Esophagus muscularis mucosa (tissue), 3 donors: ENCODE measurements around the gene LRRTM4.

ENCODE experiments used
- EP300 ChIP-seq: sonication (generic); formaldehyde crosslinking; IDR thresholded peaks from one replicate; pipeline ENCODE4 v1.6.1; 2017; ENCODE audit warnings: antibody characterized with exemption
- TF ChIP-seq, protein P1 (sequence below), 3 experiments: fragments of 200-600 bp in 2 of 3; fragments of 450-650 bp in 1 of 3; sonication (generic) in 2 of 3; IDR thresholded peaks; one replicate each; pipeline ENCODE4 v1.5.1; 2017 to 2019; ENCODE audit warnings: antibody characterized with exemption in 3 of 3, mild to moderate bottlenecking in 2 of 3, moderate library complexity in 1 of 3

DNA sequence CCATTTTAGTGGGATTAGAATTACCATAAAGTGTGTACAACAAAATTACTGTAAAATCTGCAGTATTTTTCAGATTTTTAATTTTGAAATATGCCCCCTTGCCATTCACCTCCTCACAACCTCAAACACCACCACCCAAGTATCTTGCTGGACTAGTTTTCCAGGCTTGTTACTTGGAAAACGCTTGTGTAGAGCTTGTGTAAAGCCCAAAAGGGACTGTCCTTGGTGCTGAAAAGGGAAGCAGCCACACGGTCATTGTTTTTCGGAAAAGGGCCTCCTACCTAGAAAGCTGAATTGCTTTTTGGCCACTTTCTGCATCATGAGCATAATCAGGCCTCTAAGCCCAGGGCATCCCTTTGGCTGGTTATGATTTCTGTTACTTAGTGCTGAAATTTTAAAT, 563.4 kb downstream of the LRRTM4 start:
- TF ChIP-seq, protein P1, sequence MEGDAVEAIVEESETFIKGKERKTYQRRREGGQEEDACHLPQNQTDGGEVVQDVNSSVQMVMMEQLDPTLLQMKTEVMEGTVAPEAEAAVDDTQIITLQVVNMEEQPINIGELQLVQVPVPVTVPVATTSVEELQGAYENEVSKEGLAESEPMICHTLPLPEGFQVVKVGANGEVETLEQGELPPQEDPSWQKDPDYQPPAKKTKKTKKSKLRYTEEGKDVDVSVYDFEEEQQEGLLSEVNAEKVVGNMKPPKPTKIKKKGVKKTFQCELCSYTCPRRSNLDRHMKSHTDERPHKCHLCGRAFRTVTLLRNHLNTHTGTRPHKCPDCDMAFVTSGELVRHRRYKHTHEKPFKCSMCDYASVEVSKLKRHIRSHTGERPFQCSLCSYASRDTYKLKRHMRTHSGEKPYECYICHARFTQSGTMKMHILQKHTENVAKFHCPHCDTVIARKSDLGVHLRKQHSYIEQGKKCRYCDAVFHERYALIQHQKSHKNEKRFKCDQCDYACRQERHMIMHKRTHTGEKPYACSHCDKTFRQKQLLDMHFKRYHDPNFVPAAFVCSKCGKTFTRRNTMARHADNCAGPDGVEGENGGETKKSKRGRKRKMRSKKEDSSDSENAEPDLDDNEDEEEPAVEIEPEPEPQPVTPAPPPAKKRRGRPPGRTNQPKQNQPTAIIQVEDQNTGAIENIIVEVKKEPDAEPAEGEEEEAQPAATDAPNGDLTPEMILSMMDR (IDR thresholded peaks at IDR 0.05) = no peak
- no peak for TF ChIP-seq EP300
